ENCODE measurements around the gene UPP1.
"Not testable (repeated sequence)": the region's sequence is repeated elsewhere in the genome, so short reads cannot be mapped to it uniquely, and the experiment has no call there.

The UPP1 gene

DNA sequence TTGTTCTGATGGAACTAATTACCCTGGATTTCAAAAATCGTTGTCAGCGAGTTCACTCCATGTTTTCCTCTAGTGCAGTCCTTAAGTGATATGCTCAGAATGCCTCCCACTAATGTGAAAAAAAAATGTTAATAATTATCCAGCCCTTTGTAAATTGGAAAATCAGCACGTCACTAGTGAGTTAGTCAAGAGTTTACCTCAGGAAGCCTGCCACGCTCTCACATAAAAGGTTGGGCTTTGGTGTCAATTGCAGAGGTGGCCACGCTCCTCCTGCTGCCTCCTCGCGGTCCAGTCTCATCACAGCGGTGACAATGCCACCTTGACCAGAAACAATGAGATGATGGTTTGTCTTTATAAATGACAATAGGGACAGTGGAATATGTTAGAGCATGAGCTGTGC lies 22.5 kb downstream of the UPP1 start:
- no peak overlapping the region for H3K4me3 ChIP-seq (ENCODE audit: low read length in 2 of 2)
- H3K4me1 ChIP-seq (ENCODE audit: control insufficient read depth, insufficient read depth, low read length): no peaks in the 10 kb centered on the region
- H3K9ac ChIP-seq (ENCODE audit: low read length in 2 of 2): no peak overlapping the region
- H3K27me3 ChIP-seq (ENCODE audit: control insufficient read depth in 1 of 2, insufficient read depth in 2 of 2, low read length in 2 of 2): no peaks in the 10 kb centered on the region
- H3K27ac ChIP-seq (ENCODE audit: low read length): no peak overlapping the region
- no peaks in the 10 kb centered on the region for H3K9me3 ChIP-seq (ENCODE audit: control insufficient read depth in 2 of 2, low read length in 2 of 2)
- peaks cover 12 to 15% of the 10 kb centered on the region in 2 donors for H3K36me3 ChIP-seq (ENCODE audit: control insufficient read depth in 2 of 2, insufficient read depth in 2 of 2, low read length in 2 of 2)

DNA sequence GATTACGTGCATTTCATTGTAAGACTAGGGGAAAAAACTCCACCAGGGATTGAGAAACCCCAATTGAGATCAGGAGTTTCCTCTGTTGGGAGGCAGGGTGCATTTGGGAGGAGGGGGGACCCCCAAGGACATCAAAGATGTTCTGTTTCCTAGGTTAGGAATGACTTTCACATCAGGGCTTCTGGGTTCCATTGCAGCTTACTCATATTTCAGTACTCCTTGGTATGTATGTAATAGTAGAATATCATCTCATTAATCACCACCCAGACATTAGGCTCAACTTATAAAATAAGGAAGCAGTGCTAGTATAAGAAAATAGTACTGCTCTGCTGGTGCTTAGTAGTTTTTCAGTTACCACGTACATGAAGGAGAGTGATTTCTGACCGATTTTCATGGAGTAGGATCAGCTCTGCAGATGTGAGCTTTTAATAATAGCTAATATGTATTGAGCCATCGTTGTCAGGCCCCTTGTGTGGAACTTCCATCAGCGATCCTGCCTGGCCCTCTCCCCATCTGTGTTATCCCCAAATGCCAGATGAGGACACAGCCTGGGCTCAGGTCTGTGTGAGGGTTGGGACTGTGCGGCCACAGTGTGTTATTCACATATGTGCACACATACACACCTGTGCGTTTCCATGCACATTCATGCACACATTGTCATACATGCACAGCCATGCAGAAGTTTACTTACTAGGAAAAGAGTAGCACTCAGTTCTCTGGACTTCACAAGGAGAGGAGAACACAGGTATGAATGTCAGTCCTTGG lies 23.5 kb downstream of the UPP1 start:
- no peak overlapping the region for H3K9ac ChIP-seq (ENCODE audit: low read length in 2 of 2)
- no peaks in the 10 kb centered on the region for H3K27me3 ChIP-seq (ENCODE audit: control insufficient read depth in 1 of 2, insufficient read depth in 2 of 2, low read length in 2 of 2)
- no peak overlapping the region for H3K27ac ChIP-seq (ENCODE audit: low read length)
- H3K4me1 ChIP-seq (ENCODE audit: control insufficient read depth, insufficient read depth, low read length): no peaks in the 10 kb centered on the region
- no peak overlapping the region for H3K4me3 ChIP-seq (ENCODE audit: low read length in 2 of 2)
- H3K9me3 ChIP-seq (ENCODE audit: control insufficient read depth in 2 of 2, low read length in 2 of 2): no peaks in the 10 kb centered on the region
- H3K36me3 ChIP-seq (ENCODE audit: control insufficient read depth in 2 of 2, insufficient read depth in 2 of 2, low read length in 2 of 2): peaks cover 7 to 10% of the 10 kb centered on the region in 2 donors

- Histone ChIP-seq H3K27ac (ENCODE audit: low read length) (no peak overlapping the region), H3K9me3 (ENCODE audit: control insufficient read depth in 2 of 2, low read length in 2 of 2) (no peaks in the 10 kb centered on the region), H3K4me3 (ENCODE audit: low read length in 2 of 2) (no peak overlapping the region), H3K4me1 (ENCODE audit: control insufficient read depth, insufficient read depth, low read length) (no peaks in the 10 kb centered on the region), H3K27me3 (ENCODE audit: control insufficient read depth in 1 of 2, insufficient read depth in 2 of 2, low read length in 2 of 2) (no peaks in the 10 kb centered on the region), H3K9ac (ENCODE audit: low read length in 2 of 2) (no peak overlapping the region), H3K36me3 (ENCODE audit: control insufficient read depth in 2 of 2, insufficient read depth in 2 of 2, low read length in 2 of 2) (peaks cover 2 to 4% of the 10 kb centered on the region in 2 donors)
Observed at GRCh38 chr7:48113275-48113674, 24.2 kb downstream of the UPP1 start.

- Histone ChIP-seq H3K9me3 (ENCODE audit: control insufficient read depth in 2 of 2, low read length in 2 of 2) (no peaks in the 10 kb centered on the region), H3K36me3 (ENCODE audit: control insufficient read depth in 2 of 2, insufficient read depth in 2 of 2, low read length in 2 of 2) (no peaks in the 10 kb centered on the region), H3K4me3 (ENCODE audit: low read length in 2 of 2) (no peak overlapping the region), H3K27me3 (ENCODE audit: control insufficient read depth in 1 of 2, insufficient read depth in 2 of 2, low read length in 2 of 2) (no peaks in the 10 kb centered on the region), H3K27ac (ENCODE audit: low read length) (no peak overlapping the region), H3K4me1 (ENCODE audit: control insufficient read depth, insufficient read depth, low read length) (no peaks in the 10 kb centered on the region), H3K9ac (ENCODE audit: low read length in 2 of 2) (no peak overlapping the region)
Observed at GRCh38 chr7:48114115-48114514, 25.1 kb downstream of the UPP1 start.

- H3K4me3 ChIP-seq (ENCODE audit: low read length in 2 of 2): no peak overlapping the region
- H3K36me3 ChIP-seq (ENCODE audit: control insufficient read depth in 2 of 2, insufficient read depth in 2 of 2, low read length in 2 of 2): no peaks in the 10 kb centered on the region
- H3K4me1 ChIP-seq (ENCODE audit: control insufficient read depth, insufficient read depth, low read length): no peaks in the 10 kb centered on the region
- H3K27ac ChIP-seq (ENCODE audit: low read length): no peak overlapping the region
- no peaks in the 10 kb centered on the region for H3K27me3 ChIP-seq (ENCODE audit: control insufficient read depth in 1 of 2, insufficient read depth in 2 of 2, low read length in 2 of 2)
- H3K9me3 ChIP-seq (ENCODE audit: control insufficient read depth in 2 of 2, low read length in 2 of 2): no peaks in the 10 kb centered on the region
- H3K9ac ChIP-seq (ENCODE audit: low read length in 2 of 2): no peak overlapping the region
Observed at GRCh38 chr7:48114589-48114988, 25.5 kb downstream of the UPP1 start.

- H3K27me3 ChIP-seq (ENCODE audit: control insufficient read depth in 1 of 2, insufficient read depth in 2 of 2, low read length in 2 of 2): no peaks in the 10 kb centered on the region
- no peak overlapping the region for H3K27ac ChIP-seq (ENCODE audit: low read length)
Observed at GRCh38 chr7:48116043-48116442, 27.0 kb downstream of the UPP1 start.

GRCh38 chr7:48118041-48118440 lies 29.0 kb downstream of the UPP1 start:
- no peaks in the 10 kb centered on the region for H3K27me3 ChIP-seq (ENCODE audit: control insufficient read depth in 1 of 2, insufficient read depth in 2 of 2, low read length in 2 of 2)
- no peak overlapping the region for H3K27ac ChIP-seq (ENCODE audit: low read length)

More at GRCh38 chr7:48116043-48116442, 27.0 kb downstream of the UPP1 start:
- Histone ChIP-seq H3K9ac (ENCODE audit: low read length in 2 of 2) (no peak overlapping the region), H3K36me3 (ENCODE audit: control insufficient read depth in 2 of 2, insufficient read depth in 2 of 2, low read length in 2 of 2) (no peaks in the 10 kb centered on the region), H3K9me3 (ENCODE audit: control insufficient read depth in 2 of 2, low read length in 2 of 2) (no peaks in the 10 kb centered on the region), H3K4me1 (ENCODE audit: control insufficient read depth, insufficient read depth, low read length) (no peaks in the 10 kb centered on the region), H3K4me3 (ENCODE audit: low read length in 2 of 2) (no peak overlapping the region)

DNA sequence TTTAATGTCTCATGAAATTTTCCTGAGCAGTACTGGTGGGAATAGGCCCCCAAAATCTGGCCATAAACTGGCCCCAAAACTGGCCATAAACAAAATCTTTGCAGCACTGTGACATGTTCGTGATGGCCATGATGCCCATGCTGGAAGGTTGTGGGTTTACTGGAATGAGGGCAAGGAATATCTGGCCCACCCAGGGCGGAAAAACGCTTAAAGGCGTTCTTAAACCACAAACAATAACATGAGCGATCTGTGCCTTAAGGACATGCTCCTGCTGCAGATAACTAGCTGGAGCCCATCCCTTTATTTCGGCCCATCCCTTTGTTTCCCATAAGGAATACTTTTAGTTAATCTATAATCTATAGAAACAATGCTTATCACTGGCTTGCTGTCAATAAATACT lies 31.5 kb downstream of the UPP1 start:
- H3K36me3 ChIP-seq (ENCODE audit: control insufficient read depth in 2 of 2, insufficient read depth in 2 of 2, low read length in 2 of 2); H3K27ac ChIP-seq (ENCODE audit: low read length); H3K9ac ChIP-seq (ENCODE audit: low read length in 2 of 2); H3K9me3 ChIP-seq (ENCODE audit: control insufficient read depth in 2 of 2, low read length in 2 of 2); H3K4me3 ChIP-seq (ENCODE audit: low read length in 2 of 2); H3K4me1 ChIP-seq (ENCODE audit: control insufficient read depth, insufficient read depth, low read length); H3K27me3 ChIP-seq (ENCODE audit: control insufficient read depth in 1 of 2, insufficient read depth in 2 of 2, low read length in 2 of 2): not testable (repeated sequence)

More at GRCh38 chr7:48118041-48118440, 29.0 kb downstream of the UPP1 start:
- H3K36me3 ChIP-seq (ENCODE audit: control insufficient read depth in 2 of 2, insufficient read depth in 2 of 2, low read length in 2 of 2): no peaks in the 10 kb centered on the region
- H3K9me3 ChIP-seq (ENCODE audit: control insufficient read depth in 2 of 2, low read length in 2 of 2): no peaks in the 10 kb centered on the region
- H3K4me1 ChIP-seq (ENCODE audit: control insufficient read depth, insufficient read depth, low read length): no peaks in the 10 kb centered on the region
- no peak overlapping the region for H3K4me3 ChIP-seq (ENCODE audit: low read length in 2 of 2)
- H3K9ac ChIP-seq (ENCODE audit: low read length in 2 of 2): no peak overlapping the region

GRCh38 chr7:48126037-48126436 lies 37.0 kb downstream of the UPP1 start:
- no peaks in the 10 kb centered on the region for H3K4me1 ChIP-seq (ENCODE audit: control insufficient read depth, insufficient read depth, low read length)
- H3K36me3 ChIP-seq (ENCODE audit: control insufficient read depth in 2 of 2, insufficient read depth in 2 of 2, low read length in 2 of 2): no peaks in the 10 kb centered on the region
- H3K27ac ChIP-seq (ENCODE audit: low read length): no peak overlapping the region
- H3K9ac ChIP-seq (ENCODE audit: low read length in 2 of 2): no peak overlapping the region
- no peaks in the 10 kb centered on the region for H3K27me3 ChIP-seq (ENCODE audit: control insufficient read depth in 1 of 2, insufficient read depth in 2 of 2, low read length in 2 of 2)
- no peak overlapping the region for H3K4me3 ChIP-seq (ENCODE audit: low read length in 2 of 2)
- H3K9me3 ChIP-seq (ENCODE audit: control insufficient read depth in 2 of 2, low read length in 2 of 2): no peaks in the 10 kb centered on the region

GRCh38 chr7:48130658-48131108 lies 41.6 kb downstream of the UPP1 start:
- H3K27ac ChIP-seq (ENCODE audit: low read length): no peak overlapping the region
- H3K27me3 ChIP-seq (ENCODE audit: control insufficient read depth in 1 of 2, insufficient read depth in 2 of 2, low read length in 2 of 2): no peaks in the 10 kb centered on the region
- H3K4me1 ChIP-seq (ENCODE audit: control insufficient read depth, insufficient read depth, low read length): no peaks in the 10 kb centered on the region
- no peak overlapping the region for H3K9ac ChIP-seq (ENCODE audit: low read length in 2 of 2)
- H3K4me3 ChIP-seq (ENCODE audit: low read length in 2 of 2): no peak overlapping the region
- no peaks in the 10 kb centered on the region for H3K36me3 ChIP-seq (ENCODE audit: control insufficient read depth in 2 of 2, insufficient read depth in 2 of 2, low read length in 2 of 2)
- no peaks in the 10 kb centered on the region for H3K9me3 ChIP-seq (ENCODE audit: control insufficient read depth in 2 of 2, low read length in 2 of 2)

DNA sequence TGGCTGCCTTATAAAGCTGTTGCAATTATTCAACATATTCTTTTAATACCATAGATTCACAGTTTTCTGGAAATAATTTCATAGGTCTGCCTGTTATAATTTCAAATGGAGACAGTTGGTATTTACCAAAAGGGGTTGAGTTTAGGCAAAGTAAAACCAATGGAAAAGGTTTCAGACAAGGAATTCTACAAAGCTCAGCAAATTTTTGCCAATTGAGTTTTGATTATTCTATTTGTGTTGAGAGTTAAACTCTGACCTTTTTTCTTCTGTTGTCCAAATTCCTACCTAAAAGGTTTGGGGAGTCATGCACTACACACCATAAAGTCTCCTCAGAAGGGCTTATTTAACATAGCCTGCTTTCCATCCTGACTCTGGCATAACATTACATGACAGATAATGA lies 43.7 kb downstream of the UPP1 start:
- no peaks in the 10 kb centered on the region for H3K36me3 ChIP-seq (ENCODE audit: control insufficient read depth in 2 of 2, insufficient read depth in 2 of 2, low read length in 2 of 2)
- H3K9me3 ChIP-seq (ENCODE audit: control insufficient read depth in 2 of 2, low read length in 2 of 2): no peaks in the 10 kb centered on the region
- no peak overlapping the region for H3K27ac ChIP-seq (ENCODE audit: low read length)
- H3K27me3 ChIP-seq (ENCODE audit: control insufficient read depth in 1 of 2, insufficient read depth in 2 of 2, low read length in 2 of 2): no peaks in the 10 kb centered on the region
- H3K4me1 ChIP-seq (ENCODE audit: control insufficient read depth, insufficient read depth, low read length): no peaks in the 10 kb centered on the region
- H3K4me3 ChIP-seq (ENCODE audit: low read length in 2 of 2): no peak overlapping the region
- H3K9ac ChIP-seq (ENCODE audit: low read length in 2 of 2): no peak overlapping the region

Data from stomach smooth muscle (tissue), 2 donors.